Esophagus squamous epithelium (tissue), 5 donors: Measurements from ENCODE around the gene RGS17. TPM values are rescaled to one million over a fixed set of nuclear protein-coding genes. Genes with fewer than 3 reads are reported as not detected.

ENCODE experiments used
- DNase-seq: peaks from one replicate; lab custom pipeline; 2025; lab: John Stamatoyannopoulos, UW
- H3K27ac ChIP-seq, 4 donors: fragments of 200-600 bp; sonication (generic); one replicate each; pipeline ENCODE4 v1.5.1; 2016 to 2019; ENCODE audit warnings: mild to moderate bottlenecking in 1 of 4
- H3K27me3 ChIP-seq, 4 donors: fragments of 200-600 bp; sonication (generic); 1 replicate in 3 of 4; 2 replicates in 1 of 4; pipeline versions ENCODE4 v1.5.1 to v1.6.0; 2017 to 2021; ENCODE audit warnings: antibody characterized with exemption in 1 of 4
- H3K36me3 ChIP-seq, 3 donors: fragments of 200-600 bp; sonication (generic); one replicate each; pipeline ENCODE4 v1.5.1; 2016 to 2019
- H3K4me1 ChIP-seq, 3 donors: fragments of 200-600 bp; sonication (generic); one replicate each; pipeline ENCODE4 v1.5.1; 2017 to 2019
- H3K4me3 ChIP-seq, 4 donors: fragments of 200-600 bp; sonication (generic); 1 replicate in 3 of 4; 2 replicates in 1 of 4; pipeline ENCODE4 v1.5.1; 2016 to 2019; ENCODE audit warnings: mild to moderate bottlenecking in 2 of 4, moderate library complexity in 1 of 4
- H3K9me3 ChIP-seq, 3 donors: fragments of 200-600 bp; sonication (generic); one replicate each; pipeline ENCODE4 v1.5.1; 2016 to 2019
- POLR2A ChIP-seq, 4 donors: fragments of 450-650 bp; IDR thresholded peaks; one replicate each; pipeline ENCODE4 v1.6.1; 2017; ENCODE audit warnings: antibody characterized with exemption in 4 of 4, mild to moderate bottlenecking in 4 of 4, moderate library complexity in 3 of 4
- WGBS, 2 donors: methylation state at CpG; one replicate each; pipeline ENCODE4 v1.1.5; 2018; 5-methylcytosine and 5-hydroxymethylcytosine counted together
- intact Hi-C: fragments of 100-400 bp; cut with DNase I; formaldehyde crosslinking; loops from one replicate; pipeline ENCODE4 v1.15.0; 2022
- total RNA-seq, 4 donors: library from RNA; depleted of rRNA; stranded (reverse); fragments of >200 nt; gene quantifications; one replicate each; pipeline ENCODE4 v1.1.0, GENCODE V29; 2016
- TF ChIP-seq, protein P1 (sequence below), 6 experiments: fragments of 450-650 bp in 4 of 6; fragments of 200-600 bp in 2 of 6; sonication (generic) in 2 of 6; IDR thresholded peaks; one replicate each; pipeline ENCODE4 v1.5.1; 2016 to 2019; ENCODE audit warnings: antibody characterized with exemption in 6 of 6, mild to moderate bottlenecking in 4 of 6, moderate library complexity in 4 of 6
- donor health status: DM: yes; HTN: yes; CAD: no.

RGS17 gene, protein sequence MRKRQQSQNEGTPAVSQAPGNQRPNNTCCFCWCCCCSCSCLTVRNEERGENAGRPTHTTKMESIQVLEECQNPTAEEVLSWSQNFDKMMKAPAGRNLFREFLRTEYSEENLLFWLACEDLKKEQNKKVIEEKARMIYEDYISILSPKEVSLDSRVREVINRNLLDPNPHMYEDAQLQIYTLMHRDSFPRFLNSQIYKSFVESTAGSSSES
- total RNA-seq = 1 to 10 TPM in 1 of 4 donors, under 1 TPM in 3; 0.19 to 1.8 (median 0.48) TPM

DNA sequence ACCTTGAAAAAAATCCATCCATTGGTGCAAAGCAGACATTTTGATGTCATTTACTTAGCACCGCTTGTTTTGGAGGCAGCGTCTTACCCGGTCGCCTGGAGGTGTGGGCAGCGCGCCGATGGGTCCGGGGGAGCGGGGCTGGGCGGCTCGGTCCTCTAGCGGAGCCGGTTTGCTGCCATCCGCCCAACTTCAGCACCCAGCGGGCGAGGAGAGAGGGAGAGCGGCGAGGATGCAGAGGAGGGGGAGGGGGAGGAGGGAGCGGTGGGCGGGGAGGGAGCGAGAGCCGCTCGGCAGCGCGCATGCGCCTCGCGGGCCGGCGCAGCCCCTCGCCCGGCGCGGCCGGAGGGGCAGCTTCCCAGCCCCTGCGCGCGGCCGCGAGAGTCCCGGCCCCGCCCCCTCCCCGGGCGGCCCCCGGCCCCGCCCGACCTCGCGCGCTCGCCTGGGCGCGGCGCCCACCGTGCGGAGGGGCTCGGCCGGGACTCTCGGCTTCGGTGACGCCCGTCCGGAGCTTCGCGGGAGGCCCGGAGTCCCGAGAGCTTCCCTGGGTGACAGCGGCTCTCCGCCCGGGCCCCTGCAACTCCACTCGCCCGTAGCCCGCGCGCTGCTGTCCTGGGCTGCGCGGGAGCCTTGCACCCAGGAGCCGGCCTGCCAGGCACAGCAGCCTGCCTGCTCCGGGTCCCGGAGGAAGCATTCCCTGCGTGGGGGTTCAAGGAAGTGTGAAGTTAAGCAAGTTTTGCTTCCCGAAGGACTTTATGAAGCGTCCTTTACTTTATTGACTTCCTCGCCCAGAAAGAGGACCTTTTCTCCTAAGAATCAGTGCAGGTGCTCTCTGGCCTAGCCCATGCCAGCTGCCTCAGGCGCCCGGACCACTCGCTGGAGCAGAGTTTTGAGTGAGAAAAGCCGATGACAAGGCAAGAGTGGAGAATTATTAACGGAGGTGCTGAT, at the start of gene RGS17:
Gene RGS17 (minus strand): TSS at position 246 of the 945 bp plus-strand sequence. CDS start 87,264 bp downstream, outside the sequence.
- Histone ChIP-seq H3K27ac (peak within 1 kb of the TSS; percentile 7 to 72 (median 64)), H3K27me3 (peaks cover 0 to 46% (median 3%) of the 10 kb centered on the region in 4 donors), H3K36me3 (no peaks in the 10 kb centered on the region), H3K4me3 (peak within 1 kb of the TSS; percentile 50 to 74 (median 56)), H3K4me1 (peaks cover 13 to 26% (median 15%) of the 10 kb centered on the region in 3 donors), H3K9me3 (no peaks in the 10 kb centered on the region)
- no peak for DNase-seq
- TF ChIP-seq, protein P1, sequence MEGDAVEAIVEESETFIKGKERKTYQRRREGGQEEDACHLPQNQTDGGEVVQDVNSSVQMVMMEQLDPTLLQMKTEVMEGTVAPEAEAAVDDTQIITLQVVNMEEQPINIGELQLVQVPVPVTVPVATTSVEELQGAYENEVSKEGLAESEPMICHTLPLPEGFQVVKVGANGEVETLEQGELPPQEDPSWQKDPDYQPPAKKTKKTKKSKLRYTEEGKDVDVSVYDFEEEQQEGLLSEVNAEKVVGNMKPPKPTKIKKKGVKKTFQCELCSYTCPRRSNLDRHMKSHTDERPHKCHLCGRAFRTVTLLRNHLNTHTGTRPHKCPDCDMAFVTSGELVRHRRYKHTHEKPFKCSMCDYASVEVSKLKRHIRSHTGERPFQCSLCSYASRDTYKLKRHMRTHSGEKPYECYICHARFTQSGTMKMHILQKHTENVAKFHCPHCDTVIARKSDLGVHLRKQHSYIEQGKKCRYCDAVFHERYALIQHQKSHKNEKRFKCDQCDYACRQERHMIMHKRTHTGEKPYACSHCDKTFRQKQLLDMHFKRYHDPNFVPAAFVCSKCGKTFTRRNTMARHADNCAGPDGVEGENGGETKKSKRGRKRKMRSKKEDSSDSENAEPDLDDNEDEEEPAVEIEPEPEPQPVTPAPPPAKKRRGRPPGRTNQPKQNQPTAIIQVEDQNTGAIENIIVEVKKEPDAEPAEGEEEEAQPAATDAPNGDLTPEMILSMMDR (IDR thresholded peaks at IDR 0.05) = no peak
- no peak for TF ChIP-seq POLR2A (IDR thresholded peaks at IDR 0.05)
- 0 to 37% methylated on average over 3 to 11 of the region's 89 CpGs for WGBS, 2 donors
- intact Hi-C loops = no loop called here

DNA sequence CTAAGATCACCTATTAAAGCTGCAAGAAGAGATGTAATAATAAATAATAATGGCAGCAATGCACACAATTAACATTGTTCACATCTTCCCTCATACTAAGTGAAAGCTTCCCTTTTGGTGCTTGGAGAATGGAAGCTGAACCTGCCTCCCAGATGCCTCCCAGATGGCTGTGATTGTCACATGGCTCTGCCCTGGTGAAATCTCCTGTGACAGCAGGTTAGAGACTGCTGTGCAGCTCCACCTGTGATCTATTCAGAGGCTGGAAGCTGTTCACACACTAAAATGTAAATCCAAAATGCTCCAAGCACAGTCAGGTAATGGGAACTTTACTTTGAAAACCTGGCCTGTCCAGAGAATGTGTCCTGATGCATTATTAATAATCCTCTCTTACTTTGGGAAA, 41.7 kb upstream of the RGS17 start:
- no peak overlapping the region for H3K27ac ChIP-seq
- H3K4me3 ChIP-seq = no peak overlapping the region
- intact Hi-C loops = no loop called here
- no peak for TF ChIP-seq POLR2A (IDR thresholded peaks at IDR 0.05)
- TF ChIP-seq, protein P1 (IDR thresholded peaks at IDR 0.05) = no peak
- H3K36me3 ChIP-seq = no peaks in the 10 kb centered on the region
- no peaks in the 10 kb centered on the region for H3K9me3 ChIP-seq
- H3K27me3 ChIP-seq = no peaks in the 10 kb centered on the region
- peaks cover 0 to under 1% (median 0%) of the 10 kb centered on the region in 3 donors for H3K4me1 ChIP-seq
- DNase-seq = no peak

DNA sequence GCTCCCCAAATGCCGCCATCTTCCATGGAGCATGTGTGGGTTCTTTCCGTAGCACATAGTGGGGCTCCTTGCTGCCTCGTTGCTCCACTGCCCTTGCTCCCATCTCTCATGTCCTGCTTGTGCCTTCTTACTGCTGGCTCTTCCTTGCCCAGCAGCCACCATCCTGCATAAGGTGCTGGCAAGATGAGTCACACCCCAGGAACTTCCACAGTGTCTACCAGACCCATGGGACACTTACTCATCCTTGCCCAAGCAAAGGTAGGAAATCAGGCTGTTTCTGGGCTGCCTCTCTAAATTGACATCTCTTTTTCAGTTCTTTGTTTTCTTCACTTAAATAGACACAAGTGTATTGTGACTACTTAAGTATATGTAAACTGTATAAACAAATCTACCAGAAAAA, 39.4 kb upstream of the RGS17 start:
- Histone ChIP-seq H3K4me1 (peaks cover 0 to 5% (median 5%) of the 10 kb centered on the region in 3 donors), H3K4me3 (no peak overlapping the region), H3K27ac (no peak overlapping the region), H3K9me3 (no peaks in the 10 kb centered on the region), H3K36me3 (no peaks in the 10 kb centered on the region), H3K27me3 (no peaks in the 10 kb centered on the region)
- TF ChIP-seq POLR2A (IDR thresholded peaks at IDR 0.05) = no peak
- TF ChIP-seq, protein P1 (IDR thresholded peaks at IDR 0.05) = no peak
- intact Hi-C loops = no loop called here
- 73 to 82% methylated on average over 3 of the region's 3 CpGs for WGBS, 2 donors
- no peak for DNase-seq

DNA sequence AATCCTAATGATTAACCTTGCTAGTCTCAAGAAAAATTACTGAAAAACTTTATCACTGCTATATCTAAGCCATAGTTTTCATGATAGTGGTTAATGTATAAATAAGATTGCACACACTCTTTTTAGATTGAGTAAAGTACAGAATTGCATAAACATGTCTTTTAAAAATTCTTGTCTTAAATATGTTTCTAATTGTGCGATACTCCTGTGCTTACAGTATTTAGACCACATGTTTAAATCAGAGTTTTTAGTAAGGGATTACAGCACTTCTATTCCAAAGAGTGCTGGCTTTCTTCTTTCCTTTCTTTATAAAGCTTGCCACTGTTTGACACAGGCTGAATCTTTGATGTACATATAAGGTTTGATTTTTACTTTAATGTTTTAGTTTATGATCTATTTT, 36.8 kb upstream of the RGS17 start:
- Histone ChIP-seq H3K27me3 (no peaks in the 10 kb centered on the region), H3K4me3 (no peak overlapping the region), H3K36me3 (no peaks in the 10 kb centered on the region), H3K4me1 (peaks cover 0 to 5% (median 5%) of the 10 kb centered on the region in 3 donors), H3K27ac (no peak overlapping the region), H3K9me3 (no peaks in the 10 kb centered on the region)
- no peak for DNase-seq
- TF ChIP-seq, protein P1 (IDR thresholded peaks at IDR 0.05) = no peak
- no peak for TF ChIP-seq POLR2A (IDR thresholded peaks at IDR 0.05)
- intact Hi-C loops = no loop called here
- WGBS, 2 donors = 54 to 68% methylated on average over 1 of the region's 1 CpG
